CD4-positive, alpha-beta T cell treated with Interleukin-4 for 1 hour (primary cell): ENCODE data around the gene ATP11C.
"Not testable (repeated sequence)": the region's sequence is repeated elsewhere in the genome, so short reads cannot be mapped to it uniquely, and the experiment has no call there.

Experiments
- DNase-seq, 2 donors: peaks; one replicate each; pipeline ENCODE4 v3.0.0-alpha.2; 2020 to 2022

The ATP11C gene

GRCh38 chrX:139692908-139693307 lies 239.9 kb downstream of the ATP11C start:
- DNase-seq: no peak

GRCh38 chrX:139692506-139692849 lies 240.4 kb downstream of the ATP11C start:
- no peak for DNase-seq

- DNase-seq: no peak
Observed at GRCh38 chrX:139691843-139692505, 240.9 kb downstream of the ATP11C start.

- DNase-seq: no peak
Observed at GRCh38 chrX:139691493-139691842, 241.4 kb downstream of the ATP11C start.

GRCh38 chrX:139685175-139685574 lies 247.7 kb downstream of the ATP11C start:
- not testable (repeated sequence) for DNase-seq

GRCh38 chrX:139680356-139680755 lies 252.5 kb downstream of the ATP11C start:
- no peak for DNase-seq
